GM12801 (cell line): ENCODE measurements around the gene KIF25.

Experiments
- TF ChIP-seq, protein P1 (sequence below): IDR thresholded peaks from one replicate; pipeline ENCODE4 v1.5.1; 2011; ENCODE audit warnings: control low read depth; ENCODE audit not compliant: insufficient read length; ENCODE audit errors: extremely low read depth

The KIF25 gene

DNA sequence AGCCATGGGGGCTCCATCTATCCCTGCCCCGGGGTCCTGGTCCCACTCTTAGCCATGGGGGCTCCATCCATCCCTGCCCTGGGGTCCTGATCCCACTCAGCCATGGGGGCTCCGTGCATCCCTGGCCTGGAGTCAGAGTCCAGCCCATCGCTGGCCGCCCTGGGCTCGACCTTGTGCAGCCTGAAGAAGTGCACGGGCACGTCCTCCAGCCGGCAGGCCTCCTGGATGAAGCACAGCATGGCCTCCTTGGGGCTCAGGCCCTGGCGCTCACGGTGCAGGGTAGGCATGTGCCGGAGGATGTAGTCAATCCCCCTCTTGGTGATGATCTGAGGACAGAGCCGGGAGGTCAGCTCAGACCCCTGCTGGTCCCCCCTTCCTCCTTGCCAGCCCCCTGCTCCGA lies 66.0 kb downstream of the KIF25 start:
- TF ChIP-seq, protein P1, sequence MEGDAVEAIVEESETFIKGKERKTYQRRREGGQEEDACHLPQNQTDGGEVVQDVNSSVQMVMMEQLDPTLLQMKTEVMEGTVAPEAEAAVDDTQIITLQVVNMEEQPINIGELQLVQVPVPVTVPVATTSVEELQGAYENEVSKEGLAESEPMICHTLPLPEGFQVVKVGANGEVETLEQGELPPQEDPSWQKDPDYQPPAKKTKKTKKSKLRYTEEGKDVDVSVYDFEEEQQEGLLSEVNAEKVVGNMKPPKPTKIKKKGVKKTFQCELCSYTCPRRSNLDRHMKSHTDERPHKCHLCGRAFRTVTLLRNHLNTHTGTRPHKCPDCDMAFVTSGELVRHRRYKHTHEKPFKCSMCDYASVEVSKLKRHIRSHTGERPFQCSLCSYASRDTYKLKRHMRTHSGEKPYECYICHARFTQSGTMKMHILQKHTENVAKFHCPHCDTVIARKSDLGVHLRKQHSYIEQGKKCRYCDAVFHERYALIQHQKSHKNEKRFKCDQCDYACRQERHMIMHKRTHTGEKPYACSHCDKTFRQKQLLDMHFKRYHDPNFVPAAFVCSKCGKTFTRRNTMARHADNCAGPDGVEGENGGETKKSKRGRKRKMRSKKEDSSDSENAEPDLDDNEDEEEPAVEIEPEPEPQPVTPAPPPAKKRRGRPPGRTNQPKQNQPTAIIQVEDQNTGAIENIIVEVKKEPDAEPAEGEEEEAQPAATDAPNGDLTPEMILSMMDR = no peak

- TF ChIP-seq, protein P1 = no peak
Observed at GRCh38 chr6:168064226-168064807, 66.8 kb downstream of the KIF25 start.

GRCh38 chr6:168067081-168067759 lies 69.7 kb downstream of the KIF25 start:
- TF ChIP-seq, protein P1 = no peak

DNA sequence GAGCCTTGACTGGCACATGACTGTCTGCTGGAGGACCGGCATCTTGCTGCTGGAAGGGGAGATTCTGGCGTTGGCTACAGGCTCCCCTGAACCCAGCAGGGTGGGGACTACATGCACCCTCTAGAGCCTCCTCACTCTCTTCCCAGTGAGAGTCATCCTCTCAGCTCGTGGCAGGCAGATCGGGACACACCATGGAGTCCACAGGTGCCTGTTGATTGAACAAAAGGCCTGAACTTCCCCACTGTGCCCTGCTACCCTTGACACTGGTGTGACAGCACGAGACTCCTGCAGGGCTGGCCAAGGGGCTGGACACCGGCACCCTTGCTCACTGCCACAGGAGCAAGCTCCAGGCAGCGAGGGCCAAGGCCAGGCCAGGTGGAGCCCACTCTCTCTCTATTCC lies 73.3 kb downstream of the KIF25 start:
- TF ChIP-seq, protein P1 = no peak

- TF ChIP-seq, protein P1 = no peak
Observed at GRCh38 chr6:168071620-168072019, 74.1 kb downstream of the KIF25 start.

- TF ChIP-seq, protein P1 = no peak
Observed at GRCh38 chr6:168072261-168072660, 74.8 kb downstream of the KIF25 start.

DNA sequence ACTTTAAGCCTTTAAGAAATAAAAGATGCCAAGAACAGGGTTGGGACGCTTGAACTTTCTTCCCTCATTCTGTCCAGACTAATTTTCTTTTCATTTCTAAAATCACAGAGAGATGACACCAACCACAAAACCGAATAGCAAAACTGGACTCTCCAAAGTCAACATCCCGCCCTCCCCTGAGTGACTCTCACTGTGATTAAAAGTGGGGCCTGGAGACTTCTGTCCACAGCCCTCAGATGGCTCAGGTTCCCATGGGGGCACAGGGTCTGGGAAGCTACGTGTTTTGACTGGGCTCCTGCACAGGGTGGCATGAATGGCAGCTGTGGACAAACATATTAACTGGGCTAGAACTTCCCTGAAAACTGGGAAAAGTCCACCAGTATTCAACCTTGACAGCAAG lies 75.3 kb downstream of the KIF25 start:
- TF ChIP-seq, protein P1 = no peak
